ENCODE data around the gene MEF2D.

MEF2D gene

GRCh38 chr1:156438278-156438987, 62.1 kb downstream of the MEF2D start:
- no peak for DNase-seq

DNA sequence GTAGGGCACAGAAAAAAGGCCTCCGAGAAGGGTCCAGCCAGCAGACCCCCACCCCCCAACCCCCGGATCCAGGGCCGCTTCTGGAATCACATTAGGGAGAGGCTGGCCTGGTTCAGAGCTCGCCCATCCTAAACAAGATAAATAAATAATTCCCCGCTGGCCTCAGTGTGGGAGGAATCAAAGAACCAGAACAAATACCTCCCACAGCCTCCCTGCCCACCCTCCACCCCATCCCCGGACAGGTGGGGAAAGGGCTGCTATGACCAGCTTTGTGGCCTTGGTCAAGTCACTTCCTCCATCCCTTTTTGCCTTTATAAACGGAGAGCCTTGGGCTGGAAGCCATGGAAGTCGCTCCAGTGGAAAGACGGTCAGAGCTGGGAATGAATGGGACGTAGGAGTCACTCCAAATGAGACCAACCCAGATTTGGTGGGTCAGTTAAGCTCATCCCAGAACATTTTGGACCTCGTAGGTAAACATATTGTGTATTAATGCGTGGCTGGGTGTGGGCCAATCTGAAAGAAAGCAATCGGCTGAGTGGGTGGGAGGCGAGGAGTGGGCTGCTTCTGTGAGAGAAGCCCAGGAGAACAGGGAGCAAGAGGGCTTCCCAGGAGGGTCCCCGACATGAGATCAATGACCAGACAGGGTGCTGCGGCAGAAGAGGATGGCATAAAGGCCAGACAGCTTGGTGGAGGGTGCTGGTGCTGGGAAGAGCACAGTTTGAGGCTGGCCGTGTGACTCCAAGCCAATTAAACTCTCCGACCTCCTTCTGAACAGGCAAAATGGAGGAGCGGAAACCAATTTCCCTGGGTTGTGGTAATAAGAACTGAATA, 63.3 kb downstream of the MEF2D start:
- DNase-seq = no peak

DNA sequence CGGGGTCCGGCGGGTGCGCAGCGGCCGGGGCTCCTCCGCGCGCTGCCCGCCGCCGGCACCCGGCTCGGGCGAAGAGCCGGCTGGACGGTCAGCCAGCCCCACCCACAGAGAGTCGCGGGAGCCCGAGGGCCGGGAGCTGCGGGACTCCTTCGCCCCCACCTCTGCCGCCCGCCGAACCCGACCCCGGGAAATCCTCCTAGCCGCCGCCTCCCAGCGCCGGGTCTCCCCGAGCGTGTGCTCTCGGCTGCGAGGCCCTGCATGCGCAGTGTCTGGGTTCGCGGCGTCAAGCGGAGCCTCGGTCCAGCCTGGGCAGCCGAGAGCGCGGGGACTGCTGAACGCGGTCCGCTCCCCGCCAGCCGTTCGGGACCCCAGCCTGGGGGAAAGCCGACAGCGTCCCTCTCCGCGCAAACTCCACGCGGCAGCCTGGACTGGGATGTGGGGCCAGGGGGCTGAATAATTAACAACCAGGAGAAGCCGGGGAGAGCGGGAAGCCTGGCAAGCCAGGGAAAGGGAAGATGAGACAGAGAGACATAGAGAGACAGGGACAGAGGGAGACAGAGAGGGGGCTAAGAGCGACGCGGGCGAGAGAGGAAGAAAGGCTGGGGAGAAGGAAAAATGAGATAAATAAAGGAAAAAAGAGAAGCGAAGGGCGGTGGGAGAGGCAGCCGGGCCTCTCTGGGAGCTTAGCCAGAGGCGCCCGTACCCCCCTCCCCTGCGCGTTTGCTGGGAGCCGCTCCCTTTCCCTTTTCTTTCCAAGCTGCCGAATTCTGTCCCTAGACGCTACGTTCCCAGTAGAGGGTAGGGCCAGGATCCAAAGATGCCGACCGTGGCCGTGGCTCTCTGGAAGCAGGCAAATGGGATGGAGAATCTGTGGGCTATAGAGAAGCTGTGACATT, 64.2 kb downstream of the MEF2D start:
- no peak for DNase-seq

GRCh38 chr1:156435545-156436140, 64.9 kb downstream of the MEF2D start:
- peak; percentile 44 for DNase-seq

DNA sequence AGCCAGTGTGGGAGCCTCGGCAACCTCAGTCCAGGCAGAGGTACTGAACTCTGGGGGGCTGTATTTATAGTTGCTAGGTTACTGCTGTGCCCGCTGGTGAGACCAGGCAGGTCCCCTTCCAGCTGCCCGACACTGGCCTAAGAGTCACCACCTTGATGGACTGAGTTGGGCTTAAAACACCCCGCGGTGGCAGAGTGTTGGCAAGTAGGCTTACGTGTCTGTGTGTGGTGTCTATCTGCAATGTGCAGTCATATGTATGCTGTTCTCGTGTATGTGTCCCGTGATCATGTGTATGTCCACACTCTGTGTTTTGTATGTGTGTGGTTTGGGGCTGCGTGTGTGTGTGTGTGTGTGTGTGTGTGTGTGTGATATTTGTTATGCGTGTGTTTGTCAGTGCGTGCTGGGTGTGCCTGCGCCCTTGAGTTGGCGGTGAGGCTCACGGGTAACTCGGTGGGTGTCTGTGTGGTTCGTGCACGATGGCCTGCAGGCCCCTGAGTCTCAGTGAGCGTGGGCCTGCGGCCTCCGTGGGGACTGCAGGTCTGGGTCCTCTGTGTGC, 65.5 kb downstream of the MEF2D start:
- DNase-seq = no peak

GRCh38 chr1:156433602-156434001, 67.0 kb downstream of the MEF2D start:
- DNase-seq = no peak

GRCh38 chr1:156433032-156433431, 67.5 kb downstream of the MEF2D start:
- no peak for DNase-seq

- no peak for DNase-seq
Measured at GRCh38 chr1:156432669-156433018, 67.9 kb downstream of the MEF2D start.

GRCh38 chr1:156431769-156432668, 68.6 kb downstream of the MEF2D start:
- no peak for DNase-seq

DNA sequence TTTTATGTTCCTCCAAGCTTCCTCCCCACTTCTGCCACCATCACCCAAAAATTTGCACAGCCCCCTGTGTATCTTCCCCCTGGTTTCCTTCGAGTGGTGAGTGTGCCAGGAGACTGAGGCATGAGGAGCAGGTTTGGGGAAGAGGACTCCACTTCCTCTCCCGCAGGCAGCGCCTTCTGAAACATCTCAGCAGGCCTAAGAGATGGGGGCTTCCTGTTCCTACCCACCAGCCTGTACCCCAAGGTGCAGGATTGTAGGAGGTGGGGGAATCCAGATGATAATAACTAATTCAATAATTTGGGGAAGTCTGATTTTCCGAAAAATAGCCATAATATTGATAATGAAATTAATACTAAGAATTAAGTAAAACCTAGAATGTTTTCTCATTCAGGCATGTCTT, 69.2 kb downstream of the MEF2D start:
- no peak for DNase-seq

GRCh38 chr1:156430866-156431265, 69.7 kb downstream of the MEF2D start:
- DNase-seq = no peak

DNA sequence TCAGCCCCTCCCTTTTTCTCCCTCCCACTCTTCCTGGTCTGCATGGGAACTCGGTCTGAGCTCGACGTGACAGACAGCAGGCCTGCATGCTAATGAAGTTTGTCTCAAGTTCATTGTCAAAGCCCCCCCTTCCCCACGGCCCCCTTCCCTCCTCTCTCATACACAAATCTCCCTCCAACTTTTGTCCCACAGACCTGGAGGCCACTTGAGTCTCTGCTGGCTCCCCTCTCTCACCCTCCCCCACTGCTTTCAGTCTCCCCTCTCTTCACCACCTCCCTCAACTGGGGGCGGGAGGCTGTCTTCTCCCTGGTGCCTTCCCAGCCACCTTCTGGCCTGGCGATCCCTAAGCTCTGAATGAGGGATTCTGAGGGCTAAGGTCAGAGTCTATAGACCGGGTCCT, 70.3 kb downstream of the MEF2D start:
- no peak for DNase-seq

GRCh38 chr1:156429313-156430060, 71.1 kb downstream of the MEF2D start:
- DNase-seq = no peak

- DNase-seq = no peak
Measured at GRCh38 chr1:156428746-156429288, 71.8 kb downstream of the MEF2D start.

DNA sequence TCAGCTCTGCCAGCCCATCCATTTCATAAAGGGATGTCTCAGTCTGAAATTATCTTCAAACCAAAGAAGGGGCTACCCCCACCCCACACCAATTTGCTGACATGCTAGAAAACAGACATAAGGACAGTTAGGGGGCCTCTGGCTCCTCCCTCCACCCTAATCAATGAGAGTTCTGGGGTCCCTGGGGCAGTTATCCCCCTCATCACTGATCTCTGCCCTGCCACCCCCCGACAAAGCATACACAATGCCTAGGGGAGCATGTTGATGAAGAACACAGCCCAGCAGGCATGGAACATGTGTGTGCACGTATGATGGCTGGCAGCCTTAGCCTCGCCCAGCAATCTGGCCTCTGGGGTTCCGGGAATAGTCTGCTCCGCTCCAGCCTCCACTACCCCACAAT, 72.6 kb downstream of the MEF2D start:
- no peak for DNase-seq

GRCh38 chr1:156425943-156426342, 74.6 kb downstream of the MEF2D start:
- no peak for DNase-seq

- DNase-seq = no peak
Measured at GRCh38 chr1:156424806-156425432, 75.7 kb downstream of the MEF2D start.

DNA sequence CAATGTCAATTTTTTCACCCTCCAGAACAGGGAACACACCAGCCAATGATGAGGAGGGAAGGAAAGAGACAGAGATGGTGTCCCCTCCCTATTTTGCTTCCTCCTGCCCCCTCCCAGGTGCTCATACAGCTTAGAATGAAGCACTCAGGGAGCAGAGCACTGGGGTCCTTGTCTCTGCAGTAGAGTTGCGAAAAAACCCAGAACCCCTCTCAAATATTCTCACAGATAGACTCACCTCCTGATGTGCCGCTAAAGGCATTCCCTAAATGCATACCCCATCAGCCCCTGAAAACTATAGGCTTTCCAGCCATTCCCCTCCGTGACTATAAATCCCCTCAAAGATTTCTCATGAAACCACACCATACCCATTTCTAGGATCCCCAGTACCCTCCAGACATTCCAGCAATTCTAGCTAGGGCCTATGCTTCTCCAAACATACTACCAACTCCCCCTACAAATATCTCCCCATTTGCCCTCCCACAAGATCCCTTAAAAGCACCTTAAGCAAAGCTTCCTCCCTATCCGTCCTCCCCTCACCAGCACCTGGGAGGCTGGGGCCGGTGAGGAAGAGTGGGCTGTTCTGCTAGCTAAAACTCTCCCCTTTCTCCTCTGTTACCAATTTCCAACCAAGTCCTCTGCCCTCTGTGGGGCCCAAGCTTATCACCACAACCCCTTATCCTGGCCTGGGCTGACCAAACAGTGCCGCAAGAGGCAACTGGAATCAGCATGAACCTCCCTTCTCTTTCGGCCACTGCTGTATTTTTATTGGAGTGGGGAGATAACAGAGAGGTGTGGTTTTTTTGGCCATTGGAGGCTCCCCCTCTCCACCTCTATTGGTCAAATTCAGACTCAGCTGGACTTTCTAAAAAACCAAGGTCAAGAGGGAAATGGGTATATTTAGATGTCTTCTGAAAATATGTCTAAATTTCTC, 76.9 kb downstream of the MEF2D start:
- DNase-seq = no peak

GRCh38 chr1:156422602-156423091, 77.9 kb downstream of the MEF2D start:
- no peak for DNase-seq
